Caco-2 (cell line): Measurements from ENCODE around the gene DIAPH1. TPM values are rescaled to one million over a fixed set of nuclear protein-coding genes. Genes with fewer than 3 reads are reported as not detected.

ENCODE experiments used
- BruUV-seq: library from RNA; stranded (reverse); fragments of 400-500 nt; replicated peaks from 2 replicates; lab custom pipeline; 2021; lab: Mats Ljungman, UMichigan
- CTCF ChIA-PET: fragments of 300-600 bp; sonication (Branson Sonifier 250); formaldehyde crosslinking; loops from one replicate; lab custom pipeline; 2022; ENCODE audit warnings: antibody characterized with exemption; lab: Charles Lee
- POLR2A ChIA-PET: fragments of 300-600 bp; sonication (Branson Sonifier 250); formaldehyde crosslinking; loops from one replicate; lab custom pipeline; 2022; ENCODE audit warnings: antibody characterized with exemption; lab: Charles Lee
- DNase-seq, 2 experiments: peaks; one replicate each; pipeline versions ENCODE4 v3.0.0 to v3.0.0-alpha.2; 2020 to 2022
- H3K27me3 ChIP-seq: replicated peaks from 2 replicates; pipeline ENCODE4 v1.6.0; 2011; ENCODE audit warnings: low read length; ENCODE audit not compliant: control insufficient read depth, insufficient read depth
- H3K36me3 ChIP-seq: 2 replicates; pipeline ENCODE4 v1.5.1; 2011; ENCODE audit warnings: low read length; ENCODE audit not compliant: control insufficient read depth, insufficient read depth
- H3K4me1 ChIP-seq: fragments of 250-450 bp; sonication (Bioruptor Pico); 2 replicates; pipeline ENCODE4 v1.5.1; 2020; ENCODE audit warnings: mild to moderate bottlenecking
- H3K4me3 ChIP-seq: 2 replicates; pipeline ENCODE4 v1.5.1; 2011; ENCODE audit warnings: low read depth, mild to moderate bottlenecking, control low read depth, low read length
- H3K9me3 ChIP-seq: fragments of 250-450 bp; sonication (Bioruptor Pico); 2 replicates; pipeline ENCODE4 v1.5.1; 2020; ENCODE audit warnings: mild to moderate bottlenecking, moderate library complexity
- H3K27ac Mint-ChIP-seq: one replicate; pipeline ENCODE4 v1.8.0; 2022; ENCODE audit warnings: mixed read lengths; ENCODE audit not compliant: unreplicated experiment
- H3K27me3 Mint-ChIP-seq: one replicate; pipeline ENCODE4 v1.8.0; 2022; ENCODE audit warnings: mixed read lengths; ENCODE audit not compliant: insufficient read depth, unreplicated experiment
- H3K36me3 Mint-ChIP-seq: one replicate; pipeline ENCODE4 v1.8.0; 2022; ENCODE audit warnings: mild to moderate bottlenecking, mixed read lengths; ENCODE audit not compliant: insufficient read depth, unreplicated experiment
- H3K4me1 Mint-ChIP-seq: one replicate; pipeline ENCODE4 v1.8.0; 2022; ENCODE audit warnings: low read depth, mixed read lengths; ENCODE audit not compliant: unreplicated experiment
- H3K4me3 Mint-ChIP-seq: one replicate; pipeline ENCODE4 v1.8.0; 2022; ENCODE audit warnings: mild to moderate bottlenecking, moderate library complexity, mixed read lengths; ENCODE audit not compliant: unreplicated experiment
- H3K9me3 Mint-ChIP-seq: one replicate; pipeline ENCODE4 v1.8.0; 2022; ENCODE audit warnings: mixed read lengths; ENCODE audit not compliant: unreplicated experiment
- CTCF ChIP-seq, 2 experiments: fragments of 200-600 bp in 1 of 2; IDR thresholded peaks; 1 replicate in 1 of 2; 2 replicates in 1 of 2; pipeline versions ENCODE4 v1.5.1 to v1.8.0; 2011 to 2022; ENCODE audit warnings: antibody characterized with exemption in 1 of 2, control low read depth in 1 of 2, inconsistent platforms in 1 of 2, low read depth in 1 of 2, low read length in 1 of 2, mild to moderate bottlenecking in 1 of 2, moderate library complexity in 1 of 2; ENCODE audit not compliant: insufficient read depth in 1 of 2, severe bottlenecking in 1 of 2, unreplicated experiment in 1 of 2
- intact Hi-C: fragments of 100-400 bp; cut with micrococcal nuclease; formaldehyde crosslinking; loops from one replicate; pipeline ENCODE4 v1.10.0; 2022; ENCODE audit not compliant: unreplicated experiment
- total RNA-seq: library from RNA; stranded (reverse); gene quantifications from 2 replicates; pipeline ENCODE4 v1.2.3, GENCODE V29; 2022

Gene DIAPH1
- total RNA-seq, 1 experiment from 2014 or later: 161 TPM

- H3K27me3 Mint-ChIP-seq: no peaks in the 10 kb centered on the region
- ChIA-PET POLR2A (no interaction called here), CTCF (no interaction called here)
- intact Hi-C loops: loop anchor here (5.0 kb wide), 1 partner anchor 565 kb away; no protein-coding TSS in a partner anchor
- H3K4me3 Mint-ChIP-seq: no peak overlapping the region
- peaks cover 11% of the 10 kb centered on the region for H3K36me3 Mint-ChIP-seq
- H3K9me3 ChIP-seq: no peaks in the 10 kb centered on the region
- H3K36me3 ChIP-seq: peaks cover 4% of the 10 kb centered on the region
- no peak overlapping the region for H3K27ac Mint-ChIP-seq
- H3K27me3 ChIP-seq: no peaks in the 10 kb centered on the region
- DNase-seq: no peak
- H3K4me3 ChIP-seq: no peak overlapping the region
- no TSS peak for BruUV-seq
- no peak for TF ChIP-seq CTCF (IDR thresholded peaks at IDR 0.05; ENCODE audit: insufficient read depth in 1 of 2, low read depth in 1 of 2, low read length in 1 of 2, severe bottlenecking in 1 of 2, unreplicated experiment in 1 of 2)
- peaks cover 8% of the 10 kb centered on the region; the same call in 1 of the 2 replicates for H3K4me1 ChIP-seq
- no peaks in the 10 kb centered on the region for H3K4me1 Mint-ChIP-seq
- no peaks in the 10 kb centered on the region for H3K9me3 Mint-ChIP-seq
These were observed 13.8 kb upstream of the DIAPH1 start for GRCh38 chr5:141632650-141633049.

GRCh38 chr5:141630570-141631140, 11.9 kb upstream of the DIAPH1 start:
- CTCF ChIA-PET: interaction anchor here (1.4 kb wide), 1 partner anchor 11 kb away, joined by 4 read pairs; no protein-coding TSS in a partner anchor

GRCh38 chr5:141628175-141628788, 9.5 kb upstream of the DIAPH1 start:
- no peak for TF ChIP-seq CTCF (IDR thresholded peaks at IDR 0.05; ENCODE audit: insufficient read depth in 1 of 2, low read depth in 1 of 2, low read length in 1 of 2, severe bottlenecking in 1 of 2, unreplicated experiment in 1 of 2)
- POLR2A ChIA-PET: no interaction called here
- intact Hi-C loops: no loop called here
- Histone ChIP-seq H3K4me1 (no peaks in the 10 kb centered on the region), H3K27me3 (no peaks in the 10 kb centered on the region), H3K4me3 (no peak overlapping the region), H3K36me3 (peaks cover 3% of the 10 kb centered on the region), H3K9me3 (no peaks in the 10 kb centered on the region)
- no peak overlapping the region for H3K4me3 Mint-ChIP-seq
- no peaks in the 10 kb centered on the region for H3K27me3 Mint-ChIP-seq
- CTCF ChIA-PET: no interaction called here
- H3K36me3 Mint-ChIP-seq: peaks cover 27% of the 10 kb centered on the region
- no peak for DNase-seq
- no TSS peak for BruUV-seq
- no peaks in the 10 kb centered on the region for H3K9me3 Mint-ChIP-seq
- no peaks in the 10 kb centered on the region for H3K4me1 Mint-ChIP-seq
- H3K27ac Mint-ChIP-seq: no peak overlapping the region

More at GRCh38 chr5:141630570-141631140, 11.9 kb upstream of the DIAPH1 start:
- Mint-ChIP-seq H3K27ac (no peak overlapping the region), H3K9me3 (no peaks in the 10 kb centered on the region), H3K4me3 (no peak overlapping the region), H3K27me3 (no peaks in the 10 kb centered on the region), H3K36me3 (peaks cover 11% of the 10 kb centered on the region), H3K4me1 (no peaks in the 10 kb centered on the region)
- Histone ChIP-seq H3K27me3 (no peaks in the 10 kb centered on the region), H3K4me3 (no peak overlapping the region), H3K4me1 (peaks cover 4% of the 10 kb centered on the region; the same call in 1 of the 2 replicates), H3K9me3 (no peaks in the 10 kb centered on the region), H3K36me3 (peaks cover 4% of the 10 kb centered on the region)
- no TSS peak for BruUV-seq
- intact Hi-C loops: loop anchor here (5.0 kb wide), 1 partner anchor 567 kb away; no protein-coding TSS in a partner anchor
- no peak for DNase-seq
- POLR2A ChIA-PET: interaction anchor here (0.7 kb wide), 1 partner anchor 39 kb away, joined by 3 read pairs; no protein-coding TSS in a partner anchor
- no peak for TF ChIP-seq CTCF (IDR thresholded peaks at IDR 0.05; ENCODE audit: insufficient read depth in 1 of 2, low read depth in 1 of 2, low read length in 1 of 2, severe bottlenecking in 1 of 2, unreplicated experiment in 1 of 2)
